Keratinocyte (primary cell): ENCODE results near the gene LDHB. TPM values are rescaled to one million over a fixed set of nuclear protein-coding genes. Genes with fewer than 3 reads are reported as not detected.
"Not testable (repeated sequence)": the region's sequence is repeated elsewhere in the genome, so short reads cannot be mapped to it uniquely, and the experiment has no call there.

Experiments
- DNase-seq: peaks from one replicate; pipeline ENCODE4 v3.0.0-alpha.2; 2011; ENCODE audit warnings: low read depth, missing footprints, low spot score
- FAIRE-seq: peaks from 2 replicates; lab custom pipeline; 2011; peaks lifted over from hg19 to GRCh38; lab: Jason Lieb, UNC
- H2AFZ ChIP-seq: 2 replicates; pipeline ENCODE4 v1.6.0; 2012; ENCODE audit warnings: low read length, control low read depth, inconsistent platforms; ENCODE audit not compliant: control insufficient read depth
- H3K27ac ChIP-seq: 2 replicates; pipeline ENCODE4 v1.5.1; 2011; ENCODE audit warnings: low read length; ENCODE audit not compliant: control insufficient read depth, insufficient read depth
- H3K27me3 ChIP-seq: 3 replicates; pipeline ENCODE4 v1.6.0; 2011; ENCODE audit warnings: low read length; ENCODE audit not compliant: control insufficient read depth, insufficient read depth; ENCODE audit errors: extremely low read depth
- H3K36me3 ChIP-seq, 2 experiments: 2 replicates in 1 of 2; 3 replicates in 1 of 2; pipeline ENCODE4 v1.5.1; 2011; ENCODE audit warnings: low read length in 2 of 2, mild to moderate bottlenecking in 1 of 2; ENCODE audit not compliant: control insufficient read depth in 2 of 2, insufficient read depth in 2 of 2; ENCODE audit errors: extremely low read depth in 1 of 2
- H3K4me1 ChIP-seq: 3 replicates; pipeline ENCODE4 v1.5.1; 2011; ENCODE audit warnings: low read length; ENCODE audit not compliant: control insufficient read depth, insufficient read depth; ENCODE audit errors: extremely low read depth
- H3K4me2 ChIP-seq: 3 replicates; pipeline ENCODE4 v1.6.0; 2011; ENCODE audit warnings: low read depth, low read length; ENCODE audit not compliant: control insufficient read depth, insufficient read depth; ENCODE audit errors: extremely low read depth
- H3K4me3 ChIP-seq, 3 experiments: fragments of 200-600 bp in 1 of 3; sonication (generic) in 1 of 3; 2 replicates in 2 of 3; 3 replicates in 1 of 3; pipeline ENCODE4 v1.5.1; 2011 to 2016; ENCODE audit warnings: low read length in 3 of 3, mild to moderate bottlenecking in 3 of 3, control low read depth in 2 of 3, inconsistent platforms in 1 of 3, low read depth in 1 of 3, mixed read lengths in 1 of 3, mixed run types in 1 of 3, moderate library complexity in 1 of 3; ENCODE audit not compliant: control insufficient read depth in 2 of 3, insufficient read depth in 2 of 3; ENCODE audit errors: extremely low read depth in 1 of 3
- H3K79me2 ChIP-seq: 2 replicates; pipeline ENCODE4 v1.6.0; 2012; ENCODE audit warnings: low read length; ENCODE audit not compliant: control insufficient read depth, insufficient read depth
- H3K9ac ChIP-seq: 3 replicates; pipeline ENCODE4 v1.6.0; 2011; ENCODE audit warnings: low read length; ENCODE audit not compliant: control insufficient read depth, insufficient read depth; ENCODE audit errors: extremely low read depth
- H3K9me1 ChIP-seq: 3 replicates; pipeline ENCODE4 v1.6.0; 2011; ENCODE audit warnings: low read length; ENCODE audit not compliant: control insufficient read depth, insufficient read depth; ENCODE audit errors: extremely low read depth
- H3K9me3 ChIP-seq: 2 replicates; pipeline ENCODE4 v1.5.1; 2012; ENCODE audit warnings: low read depth, low read length; ENCODE audit not compliant: control insufficient read depth
- H4K20me1 ChIP-seq: 3 replicates; pipeline ENCODE4 v1.6.0; 2011; ENCODE audit warnings: low read length; ENCODE audit not compliant: control insufficient read depth, insufficient read depth; ENCODE audit errors: extremely low read depth
- EZH2 ChIP-seq: IDR thresholded peaks from one replicate; pipeline ENCODE4 v1.6.1; 2012; ENCODE audit warnings: inconsistent platforms, mild to moderate bottlenecking, low read length, moderate library complexity
- dilution Hi-C: fragments of 300-500 bp; cut with MboI; formaldehyde crosslinking; loops from one replicate; pipeline ENCODE4 v1.7.0; 2020; ENCODE audit warnings: low sequenced_read_pairs; ENCODE audit not compliant: extremely low pct_ligation_motif_present
- polyA plus RNA-seq, 5 experiments: library from polyadenylated mRNA; depleted of rRNA in 3 of 5; stranded (reverse) in 3 of 5; stranded (forward) in 1 of 5; unstranded in 1 of 5; fragments of >200 nt; gene quantifications; 1 replicate in 1 of 5; 2 replicates in 3 of 5; 3 replicates in 1 of 5; pipeline versions ENCODE4 v1.2.1 to v1.2.3, GENCODE V29; 2011 to 2012; ENCODE audit warnings: missing spikeins in 2 of 5, low read depth in 1 of 5, low replicate concordance in 1 of 5
- TF ChIP-seq, protein P1 (sequence below), 3 experiments: IDR thresholded peaks in 1 of 3; conservative IDR thresholded peaks in 1 of 3; optimal IDR thresholded peaks in 1 of 3; 2 replicates in 2 of 3; 3 replicates in 1 of 3; pipeline versions ENCODE3 to v1.5.1; 2011; ENCODE audit warnings: low read length in 3 of 3, mild to moderate bottlenecking in 3 of 3, moderate library complexity in 2 of 3, control low read depth in 1 of 3, inconsistent platforms in 1 of 3; ENCODE audit not compliant: insufficient read depth in 2 of 3; ENCODE audit errors: extremely low read depth in 1 of 3

The LDHB gene
- polyA plus RNA-seq, 1 donor (not counting 4 experiments of a cell fraction or from before 2014, with no cell fraction given): 1,063 TPM

- no peak overlapping the region for H3K9ac ChIP-seq
- dilution Hi-C loops: no loop called here
- H3K4me3 ChIP-seq: no peak overlapping the region
- H4K20me1 ChIP-seq: no peaks in the 10 kb centered on the region
- no peaks in the 10 kb centered on the region for H3K9me1 ChIP-seq
- no peaks in the 10 kb centered on the region for H3K36me3 ChIP-seq
- no peaks in the 10 kb centered on the region for H3K79me2 ChIP-seq
- H3K9me3 ChIP-seq: no peaks in the 10 kb centered on the region
- FAIRE-seq (no peak), DNase-seq (no peak)
- no peak for TF ChIP-seq EZH2
- TF ChIP-seq, protein P1, sequence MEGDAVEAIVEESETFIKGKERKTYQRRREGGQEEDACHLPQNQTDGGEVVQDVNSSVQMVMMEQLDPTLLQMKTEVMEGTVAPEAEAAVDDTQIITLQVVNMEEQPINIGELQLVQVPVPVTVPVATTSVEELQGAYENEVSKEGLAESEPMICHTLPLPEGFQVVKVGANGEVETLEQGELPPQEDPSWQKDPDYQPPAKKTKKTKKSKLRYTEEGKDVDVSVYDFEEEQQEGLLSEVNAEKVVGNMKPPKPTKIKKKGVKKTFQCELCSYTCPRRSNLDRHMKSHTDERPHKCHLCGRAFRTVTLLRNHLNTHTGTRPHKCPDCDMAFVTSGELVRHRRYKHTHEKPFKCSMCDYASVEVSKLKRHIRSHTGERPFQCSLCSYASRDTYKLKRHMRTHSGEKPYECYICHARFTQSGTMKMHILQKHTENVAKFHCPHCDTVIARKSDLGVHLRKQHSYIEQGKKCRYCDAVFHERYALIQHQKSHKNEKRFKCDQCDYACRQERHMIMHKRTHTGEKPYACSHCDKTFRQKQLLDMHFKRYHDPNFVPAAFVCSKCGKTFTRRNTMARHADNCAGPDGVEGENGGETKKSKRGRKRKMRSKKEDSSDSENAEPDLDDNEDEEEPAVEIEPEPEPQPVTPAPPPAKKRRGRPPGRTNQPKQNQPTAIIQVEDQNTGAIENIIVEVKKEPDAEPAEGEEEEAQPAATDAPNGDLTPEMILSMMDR (optimal IDR thresholded peaks at IDR 0.05 in 1 of 3, IDR thresholded peaks at IDR 0.05 in 1 of 3, conservative IDR thresholded peaks at IDR 0.05 in 1 of 3; ENCODE audit: extremely low read depth in 1 of 3, insufficient read depth in 2 of 3, low read length in 3 of 3): no peak
- H3K4me2 ChIP-seq: no peak overlapping the region
- no peak overlapping the region for H2AFZ ChIP-seq
- no peak overlapping the region for H3K27ac ChIP-seq
- H3K4me1 ChIP-seq: no peaks in the 10 kb centered on the region
- peaks cover 5% of the 10 kb centered on the region for H3K27me3 ChIP-seq
These were observed 8.2 kb upstream of the LDHB start for GRCh38 chr12:21665816-21666215.

DNA sequence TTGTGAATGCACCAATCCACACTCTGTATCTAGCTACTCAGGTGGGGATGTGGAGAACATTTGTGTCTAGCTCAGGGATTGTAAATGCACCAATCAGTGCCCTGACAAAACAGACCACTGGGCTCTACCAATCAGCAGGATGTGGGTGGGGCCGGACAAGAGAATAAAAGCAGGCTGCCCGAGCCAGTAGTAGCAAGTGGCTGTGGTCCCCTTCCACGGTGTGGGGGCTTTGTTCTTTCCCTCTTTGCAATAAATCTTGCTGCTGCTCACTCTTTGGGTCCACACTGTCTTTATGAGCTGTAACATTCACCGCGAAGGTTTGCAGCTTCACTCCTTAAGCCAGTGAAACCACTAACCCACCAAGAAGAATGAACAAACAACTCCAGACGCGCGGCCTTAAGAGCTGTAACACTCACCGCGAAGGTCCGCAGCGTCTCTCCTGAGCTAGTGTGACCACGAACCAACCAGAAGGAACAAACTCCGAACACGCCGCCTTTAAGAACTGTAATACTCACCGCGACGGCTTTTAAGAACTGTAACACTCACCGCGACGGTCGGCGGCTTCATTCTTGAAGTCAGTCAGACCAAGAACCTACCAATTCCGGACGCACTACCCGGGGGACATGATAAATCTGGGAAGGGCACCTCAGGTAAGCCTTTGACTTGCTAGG, 4.6 kb upstream of the LDHB start:
- H3K36me3 ChIP-seq: no peaks in the 10 kb centered on the region
- TF ChIP-seq, protein P1 (optimal IDR thresholded peaks at IDR 0.05 in 1 of 3, IDR thresholded peaks at IDR 0.05 in 1 of 3, conservative IDR thresholded peaks at IDR 0.05 in 1 of 3; ENCODE audit: extremely low read depth in 1 of 3, insufficient read depth in 2 of 3, low read length in 3 of 3): no peak
- no peak for TF ChIP-seq EZH2
- no peak overlapping the region for H3K4me2 ChIP-seq
- FAIRE-seq (no peak), DNase-seq (no peak)
- no peak overlapping the region for H3K4me3 ChIP-seq
- no peaks in the 10 kb centered on the region for H3K9me1 ChIP-seq
- dilution Hi-C loops: no loop called here
- H3K9me3 ChIP-seq: no peaks in the 10 kb centered on the region
- no peaks in the 10 kb centered on the region for H3K27me3 ChIP-seq
- H4K20me1 ChIP-seq: no peaks in the 10 kb centered on the region
- no peaks in the 10 kb centered on the region for H3K4me1 ChIP-seq
- H3K79me2 ChIP-seq: peaks cover 3% of the 10 kb centered on the region
- no peak overlapping the region for H3K27ac ChIP-seq
- no peak overlapping the region for H2AFZ ChIP-seq
- no peak overlapping the region for H3K9ac ChIP-seq

- H3K4me1 ChIP-seq, H3K27me3 ChIP-seq, H3K9ac ChIP-seq, H3K27ac ChIP-seq, dilution Hi-C loops, H2AFZ ChIP-seq, H3K36me3 ChIP-seq, DNase-seq, H3K4me3 ChIP-seq, FAIRE-seq, H3K9me1 ChIP-seq, H4K20me1 ChIP-seq, H3K4me2 ChIP-seq, H3K9me3 ChIP-seq: not testable (repeated sequence)
- peaks cover 10% of the 10 kb centered on the region for H3K79me2 ChIP-seq
These were observed 3.9 kb upstream of the LDHB start for GRCh38 chr12:21661396-21662093.
